Measurements from ENCODE around the gene P2RY2. TPM values are rescaled to one million over a fixed set of nuclear protein-coding genes. Genes with fewer than 3 reads are reported as not detected.

The P2RY2 gene
- total RNA-seq, 2 donors from 2014 or later = 2.0 to 2.1 TPM

DNA sequence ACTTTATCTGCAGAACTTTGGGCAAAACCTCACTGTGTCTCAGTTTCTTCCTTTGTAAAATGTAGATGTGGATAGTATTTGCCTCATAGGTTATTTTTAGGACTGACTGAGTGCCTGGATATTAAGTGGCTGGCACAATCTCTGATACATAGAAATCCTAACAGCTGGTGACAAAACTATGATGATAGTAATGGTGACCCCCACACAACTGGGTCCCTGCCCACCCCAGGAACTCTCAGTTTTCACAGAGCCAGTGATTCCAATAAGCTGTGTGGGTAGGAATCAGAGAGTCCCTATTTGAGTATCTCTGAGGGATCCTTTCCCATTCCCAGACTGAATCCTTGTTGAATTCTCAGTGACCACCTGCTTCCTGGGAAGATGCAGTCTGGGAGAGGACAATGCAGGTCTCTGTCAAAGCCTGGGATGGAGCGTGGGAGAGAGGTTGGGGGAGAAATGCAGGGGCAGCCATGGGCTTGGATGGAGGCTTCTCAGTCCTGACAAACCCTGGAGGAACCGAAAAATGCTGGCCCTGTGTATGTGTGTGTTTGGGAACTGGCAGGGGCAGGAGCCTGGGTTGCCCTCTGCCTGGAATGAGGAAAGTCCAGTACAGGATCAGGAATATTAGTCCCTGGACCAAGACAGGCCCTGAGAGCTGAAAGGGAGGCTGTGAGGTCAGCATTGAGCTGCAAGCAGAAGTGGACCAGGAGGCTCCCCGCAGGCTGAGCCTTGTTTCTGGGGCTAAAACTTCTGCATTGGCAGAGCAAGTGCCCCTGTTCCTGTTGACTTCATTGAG, 48.0 kb downstream of the P2RY2 start:
- intact Hi-C loops (cut with DNase I) = no loop called here
- peaks cover 5% of the 10 kb centered on the region for H3K4me1 ChIP-seq
- no peak overlapping the region for H3K27ac ChIP-seq
- H3K36me3 ChIP-seq (replicated peaks in 1 of 2; ENCODE audit: insufficient read depth in 1 of 2, low read depth in 2 of 2) = no peaks in the 10 kb centered on the region
- no peak overlapping the region for H3K4me3 ChIP-seq
- TF ChIP-seq, protein P1, sequence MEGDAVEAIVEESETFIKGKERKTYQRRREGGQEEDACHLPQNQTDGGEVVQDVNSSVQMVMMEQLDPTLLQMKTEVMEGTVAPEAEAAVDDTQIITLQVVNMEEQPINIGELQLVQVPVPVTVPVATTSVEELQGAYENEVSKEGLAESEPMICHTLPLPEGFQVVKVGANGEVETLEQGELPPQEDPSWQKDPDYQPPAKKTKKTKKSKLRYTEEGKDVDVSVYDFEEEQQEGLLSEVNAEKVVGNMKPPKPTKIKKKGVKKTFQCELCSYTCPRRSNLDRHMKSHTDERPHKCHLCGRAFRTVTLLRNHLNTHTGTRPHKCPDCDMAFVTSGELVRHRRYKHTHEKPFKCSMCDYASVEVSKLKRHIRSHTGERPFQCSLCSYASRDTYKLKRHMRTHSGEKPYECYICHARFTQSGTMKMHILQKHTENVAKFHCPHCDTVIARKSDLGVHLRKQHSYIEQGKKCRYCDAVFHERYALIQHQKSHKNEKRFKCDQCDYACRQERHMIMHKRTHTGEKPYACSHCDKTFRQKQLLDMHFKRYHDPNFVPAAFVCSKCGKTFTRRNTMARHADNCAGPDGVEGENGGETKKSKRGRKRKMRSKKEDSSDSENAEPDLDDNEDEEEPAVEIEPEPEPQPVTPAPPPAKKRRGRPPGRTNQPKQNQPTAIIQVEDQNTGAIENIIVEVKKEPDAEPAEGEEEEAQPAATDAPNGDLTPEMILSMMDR (IDR thresholded peaks at IDR 0.05) = no peak
- TF ChIP-seq POLR2A (IDR thresholded peaks at IDR 0.05) = no peak
- 73 to 80% methylated on average over 2 to 3 of the region's 3 CpGs for WGBS, 2 donors
- DNase-seq (no peak), ATAC-seq (no peak)
- H3K27me3 ChIP-seq = peaks cover 0 to 9% of the 10 kb centered on the region in 2 donors
- no peaks in the 10 kb centered on the region for H3K9me3 ChIP-seq

DNA sequence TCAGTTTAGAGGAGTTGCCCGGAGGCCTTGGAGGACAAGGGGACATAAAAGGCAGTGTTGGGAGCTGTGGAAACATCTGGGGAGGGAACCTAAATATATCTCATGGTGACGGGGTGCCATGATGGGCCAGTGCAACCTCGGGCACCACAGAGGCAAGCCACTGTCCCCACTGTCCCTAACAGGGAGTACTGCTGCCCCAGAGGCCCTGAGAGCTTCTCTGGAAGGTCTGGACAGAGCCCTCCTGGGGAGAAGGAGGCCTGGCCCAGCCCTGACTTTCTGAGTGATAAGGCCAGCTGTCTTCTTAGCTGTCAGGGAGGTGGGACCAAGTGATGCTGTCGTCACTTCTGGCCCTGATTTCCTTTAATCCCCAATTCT, 48.6 kb downstream of the P2RY2 start:
- 75 to 77% methylated on average over 3 to 4 of the region's 4 CpGs for WGBS, 2 donors
- TF ChIP-seq, protein P1 (IDR thresholded peaks at IDR 0.05) = no peak
- no peak for TF ChIP-seq POLR2A (IDR thresholded peaks at IDR 0.05)
- Histone ChIP-seq H3K9me3 (no peaks in the 10 kb centered on the region), H3K27ac (no peak overlapping the region), H3K27me3 (peaks cover 0 to 9% of the 10 kb centered on the region in 2 donors), H3K36me3 (replicated peaks in 1 of 2; ENCODE audit: insufficient read depth in 1 of 2, low read depth in 2 of 2) (no peaks in the 10 kb centered on the region), H3K4me1 (peaks cover 5% of the 10 kb centered on the region), H3K4me3 (no peak overlapping the region)
- DNase-seq = no peak
- intact Hi-C loops (cut with DNase I) = no loop called here
- no peak for ATAC-seq

DNA sequence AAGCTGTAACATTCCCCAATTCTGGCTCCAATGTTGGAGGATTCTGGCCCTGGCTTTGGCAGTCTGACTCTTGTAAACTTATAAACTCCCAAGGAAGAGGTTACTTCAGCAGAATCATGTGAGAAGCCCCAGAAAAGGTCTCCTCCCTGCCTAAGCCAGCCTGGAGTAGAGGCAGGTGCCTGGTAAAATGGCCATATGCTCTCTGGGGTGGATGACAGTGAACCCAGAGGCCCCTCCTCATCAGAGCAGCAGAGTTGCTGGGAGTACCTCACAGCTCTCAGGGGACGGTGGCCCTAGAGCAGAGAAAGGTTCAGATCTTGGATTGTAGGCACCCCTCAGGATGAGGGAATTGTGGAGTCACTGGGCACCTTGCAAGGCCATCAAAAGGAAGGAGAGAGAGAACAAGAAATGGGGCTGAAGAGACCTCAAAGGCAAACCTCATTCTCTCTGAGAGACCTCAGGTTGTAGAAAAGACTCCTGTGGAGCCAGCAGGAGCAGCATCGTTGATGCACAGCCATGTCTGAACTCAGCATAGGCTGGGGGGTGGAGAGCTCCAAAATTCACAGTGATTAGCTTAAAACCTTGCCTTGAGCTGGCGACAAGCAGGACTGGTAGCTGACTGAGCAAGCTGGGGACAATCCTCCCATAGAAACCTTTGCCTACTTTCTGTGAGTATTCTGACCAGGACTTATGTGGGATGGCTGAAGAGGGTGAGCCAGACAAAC, 49.2 kb downstream of the P2RY2 start:
- TF ChIP-seq, protein P1 (IDR thresholded peaks at IDR 0.05) = no peak
- no peak for TF ChIP-seq POLR2A (IDR thresholded peaks at IDR 0.05)
- no peaks in the 10 kb centered on the region for H3K9me3 ChIP-seq
- no peak overlapping the region for H3K4me3 ChIP-seq
- H3K36me3 ChIP-seq (replicated peaks in 1 of 2; ENCODE audit: insufficient read depth in 1 of 2, low read depth in 2 of 2) = no peaks in the 10 kb centered on the region
- intact Hi-C loops (cut with DNase I) = no loop called here
- DNase-seq (no peak), ATAC-seq (no peak)
- 73 to 74% methylated on average over 3 of the region's 3 CpGs for WGBS, 2 donors
- H3K27me3 ChIP-seq = peaks cover 0 to 9% of the 10 kb centered on the region in 2 donors
- H3K4me1 ChIP-seq = peaks cover 5% of the 10 kb centered on the region
- H3K27ac ChIP-seq = no peak overlapping the region

DNA sequence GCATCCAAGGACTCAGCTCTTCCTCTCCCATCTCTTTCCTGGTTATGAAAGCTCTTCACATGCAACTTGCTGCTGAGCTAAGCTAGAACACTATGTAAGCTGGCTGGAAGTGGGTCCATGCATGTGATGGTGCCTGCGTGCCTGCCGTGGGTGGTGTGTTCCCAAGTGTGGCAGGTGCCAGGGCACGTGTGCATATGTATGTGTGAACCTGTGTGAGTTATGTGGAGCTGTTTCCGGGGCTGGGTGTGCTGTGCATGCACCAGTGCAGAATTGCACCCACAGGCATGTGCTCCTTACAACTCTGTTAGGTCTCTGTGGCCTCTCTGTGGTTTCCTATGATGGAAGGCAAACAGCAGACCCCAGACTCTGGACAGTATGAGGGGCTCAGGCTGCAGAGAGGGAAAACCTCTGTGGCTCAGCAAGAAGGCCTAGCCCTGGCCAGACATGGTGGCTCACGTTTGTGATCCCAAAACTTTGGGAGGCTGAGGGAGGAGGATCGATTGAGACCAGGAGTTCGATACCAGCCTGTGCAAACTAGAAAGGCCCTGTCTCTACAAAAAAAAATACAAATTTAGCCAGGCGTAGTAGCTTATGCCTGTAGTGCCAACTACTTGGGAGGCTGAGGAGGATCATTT, 49.9 kb downstream of the P2RY2 start:
- WGBS, 2 donors = 81 to 86% methylated on average over 5 to 8 of the region's 8 CpGs
- TF ChIP-seq POLR2A (IDR thresholded peaks at IDR 0.05) = no peak
- TF ChIP-seq, protein P1 (IDR thresholded peaks at IDR 0.05) = no peak
- Histone ChIP-seq H3K9me3 (no peaks in the 10 kb centered on the region), H3K27me3 (peaks cover 0 to 9% of the 10 kb centered on the region in 2 donors), H3K4me3 (no peak overlapping the region), H3K4me1 (peaks cover 5% of the 10 kb centered on the region), H3K36me3 (replicated peaks in 1 of 2; ENCODE audit: insufficient read depth in 1 of 2, low read depth in 2 of 2) (no peaks in the 10 kb centered on the region), H3K27ac (no peak overlapping the region)
- intact Hi-C loops (cut with DNase I) = no loop called here
- ATAC-seq (no peak), DNase-seq (no peak)
